WERI-Rb-1 (cell line): ENCODE results near the gene GMDS.

Source experiments
- DNase-seq: peaks from one replicate; pipeline ENCODE4 v3.0.0-alpha.2; 2020
- H3K27ac ChIP-seq: fragments of 250-450 bp; sonication (Bioruptor Pico); 2 replicates; pipeline ENCODE4 v1.5.1; 2020; ENCODE audit warnings: mild to moderate bottlenecking, moderate library complexity
- H3K27me3 ChIP-seq: fragments of 250-450 bp; sonication (Bioruptor Pico); 2 replicates; pipeline ENCODE4 v1.5.1; 2021; ENCODE audit warnings: mild to moderate bottlenecking, low read depth, moderate library complexity; ENCODE audit not compliant: insufficient read depth, severe bottlenecking
- H3K36me3 ChIP-seq: fragments of 250-450 bp; sonication (Bioruptor Pico); 2 replicates; pipeline ENCODE4 v1.5.1; 2020; ENCODE audit warnings: mild to moderate bottlenecking, moderate library complexity
- H3K4me3 ChIP-seq: 2 replicates; pipeline ENCODE4 v1.5.1; 2011; ENCODE audit warnings: low read depth, mild to moderate bottlenecking, control low read depth, low read length
- H3K9me3 ChIP-seq: fragments of 250-450 bp; sonication (Bioruptor Pico); 2 replicates; pipeline ENCODE4 v1.5.1; 2021; ENCODE audit warnings: mild to moderate bottlenecking, moderate library complexity; ENCODE audit not compliant: severe bottlenecking
- TF ChIP-seq, protein P1 (sequence below): IDR thresholded peaks from 2 replicates; pipeline ENCODE4 v1.5.1; 2011; ENCODE audit warnings: low read depth, mild to moderate bottlenecking, control low read depth, inconsistent platforms, low read length

GMDS gene

DNA sequence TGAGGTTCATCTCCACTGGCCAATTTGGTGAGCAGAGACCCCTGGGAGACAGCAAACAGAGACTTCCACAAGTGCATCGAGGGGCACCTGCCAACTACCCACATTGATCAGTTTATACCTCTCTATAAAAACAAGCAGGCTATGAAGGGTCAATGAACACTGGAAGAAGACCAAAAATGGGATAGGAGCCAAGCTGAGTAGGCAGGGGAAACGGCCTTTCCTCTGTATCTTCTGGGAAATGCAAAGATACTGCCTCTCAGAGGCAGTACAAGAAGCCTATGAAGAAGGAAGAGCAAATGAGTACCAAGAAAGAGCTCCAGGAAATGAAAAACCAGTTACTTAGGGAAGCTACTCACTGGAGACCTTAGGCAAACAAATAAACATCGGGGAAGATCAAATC is 247.7 kb downstream of the GMDS start:
- Histone ChIP-seq H3K4me3 (no peak overlapping the region), H3K36me3 (no peaks in the 10 kb centered on the region), H3K27me3 (no peaks in the 10 kb centered on the region), H3K27ac (no peak overlapping the region), H3K9me3 (no peaks in the 10 kb centered on the region)
- no peak for DNase-seq
- TF ChIP-seq, protein P1, sequence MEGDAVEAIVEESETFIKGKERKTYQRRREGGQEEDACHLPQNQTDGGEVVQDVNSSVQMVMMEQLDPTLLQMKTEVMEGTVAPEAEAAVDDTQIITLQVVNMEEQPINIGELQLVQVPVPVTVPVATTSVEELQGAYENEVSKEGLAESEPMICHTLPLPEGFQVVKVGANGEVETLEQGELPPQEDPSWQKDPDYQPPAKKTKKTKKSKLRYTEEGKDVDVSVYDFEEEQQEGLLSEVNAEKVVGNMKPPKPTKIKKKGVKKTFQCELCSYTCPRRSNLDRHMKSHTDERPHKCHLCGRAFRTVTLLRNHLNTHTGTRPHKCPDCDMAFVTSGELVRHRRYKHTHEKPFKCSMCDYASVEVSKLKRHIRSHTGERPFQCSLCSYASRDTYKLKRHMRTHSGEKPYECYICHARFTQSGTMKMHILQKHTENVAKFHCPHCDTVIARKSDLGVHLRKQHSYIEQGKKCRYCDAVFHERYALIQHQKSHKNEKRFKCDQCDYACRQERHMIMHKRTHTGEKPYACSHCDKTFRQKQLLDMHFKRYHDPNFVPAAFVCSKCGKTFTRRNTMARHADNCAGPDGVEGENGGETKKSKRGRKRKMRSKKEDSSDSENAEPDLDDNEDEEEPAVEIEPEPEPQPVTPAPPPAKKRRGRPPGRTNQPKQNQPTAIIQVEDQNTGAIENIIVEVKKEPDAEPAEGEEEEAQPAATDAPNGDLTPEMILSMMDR, result no peak

DNA sequence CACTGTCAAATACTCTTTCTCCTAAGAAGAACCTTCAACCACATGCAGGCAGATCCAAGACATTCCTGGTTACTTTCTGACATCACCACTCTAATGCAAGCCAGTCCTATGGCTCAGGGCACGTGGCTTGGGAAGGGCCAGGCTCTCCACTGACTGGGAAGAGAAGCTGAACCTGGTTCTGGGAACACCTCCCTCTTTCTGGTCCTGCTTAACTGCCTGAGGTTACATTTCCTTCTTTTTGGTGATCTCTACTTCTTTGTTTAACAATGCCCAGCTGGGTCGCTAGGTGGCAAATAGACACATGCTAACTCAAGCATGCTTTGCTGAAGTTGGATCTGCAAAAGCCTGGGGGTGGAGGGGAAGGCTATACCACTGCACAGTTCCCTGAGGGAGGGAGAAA is 249.8 kb downstream of the GMDS start:
- H3K27ac ChIP-seq, result no peak overlapping the region
- H3K9me3 ChIP-seq, result no peaks in the 10 kb centered on the region
- no peak for DNase-seq
- H3K27me3 ChIP-seq, result no peaks in the 10 kb centered on the region
- TF ChIP-seq, protein P1, result no peak
- H3K4me3 ChIP-seq, result no peak overlapping the region
- no peaks in the 10 kb centered on the region for H3K36me3 ChIP-seq

DNA sequence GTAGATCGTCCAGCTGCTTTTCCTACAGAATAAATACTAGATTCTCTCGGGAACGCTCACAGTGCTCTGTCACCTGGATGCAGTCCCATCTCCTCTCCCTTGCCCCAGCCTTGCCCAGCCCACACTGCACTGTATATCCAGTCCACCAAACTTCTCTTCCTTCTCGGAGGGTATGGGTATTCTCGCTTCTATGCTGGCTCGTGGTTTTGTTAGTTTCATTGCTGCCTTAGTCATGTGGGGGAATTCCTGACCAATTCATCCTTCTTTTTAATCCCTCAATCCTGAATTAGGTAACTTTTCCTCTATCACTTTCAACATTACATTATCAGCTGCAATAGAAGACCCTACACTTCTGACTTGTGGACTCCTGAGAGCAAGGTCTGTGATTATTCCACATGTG is 252.4 kb downstream of the GMDS start:
- DNase-seq, result no peak
- Histone ChIP-seq H3K36me3 (no peaks in the 10 kb centered on the region), H3K27ac (no peak overlapping the region), H3K27me3 (no peaks in the 10 kb centered on the region), H3K9me3 (no peaks in the 10 kb centered on the region), H3K4me3 (no peak overlapping the region)
- TF ChIP-seq, protein P1, result no peak

DNA sequence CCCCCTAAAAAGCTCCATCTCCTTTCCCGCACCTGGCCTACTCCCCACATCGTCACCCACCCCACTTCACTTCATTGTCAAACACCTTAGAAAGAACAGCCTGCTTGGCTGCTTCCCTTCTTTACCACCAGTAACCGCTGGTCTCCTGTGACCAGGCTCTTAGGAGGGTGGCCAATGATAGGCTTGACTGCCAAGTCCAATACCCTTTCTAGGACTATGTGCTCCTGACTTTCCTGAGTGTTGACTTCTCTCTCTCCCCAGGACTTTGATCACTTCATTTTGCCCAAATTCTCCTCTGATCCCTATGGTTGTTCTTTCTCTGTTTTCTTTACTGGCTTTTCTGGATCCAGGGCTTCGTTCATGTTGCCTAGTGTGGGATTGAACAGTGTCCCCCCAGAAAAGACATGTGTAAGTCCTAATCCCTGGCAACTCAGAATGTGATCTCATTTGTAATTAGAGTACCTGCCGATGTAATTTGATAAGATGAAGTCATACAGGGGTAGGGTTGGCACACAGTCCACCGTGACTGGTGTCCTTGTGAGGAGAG is 254.0 kb downstream of the GMDS start:
- no peak overlapping the region for H3K27ac ChIP-seq
- H3K4me3 ChIP-seq, result no peak overlapping the region
- H3K27me3 ChIP-seq, result no peaks in the 10 kb centered on the region
- no peaks in the 10 kb centered on the region for H3K9me3 ChIP-seq
- no peak for DNase-seq
- H3K36me3 ChIP-seq, result no peaks in the 10 kb centered on the region
- TF ChIP-seq, protein P1, result no peak

DNA sequence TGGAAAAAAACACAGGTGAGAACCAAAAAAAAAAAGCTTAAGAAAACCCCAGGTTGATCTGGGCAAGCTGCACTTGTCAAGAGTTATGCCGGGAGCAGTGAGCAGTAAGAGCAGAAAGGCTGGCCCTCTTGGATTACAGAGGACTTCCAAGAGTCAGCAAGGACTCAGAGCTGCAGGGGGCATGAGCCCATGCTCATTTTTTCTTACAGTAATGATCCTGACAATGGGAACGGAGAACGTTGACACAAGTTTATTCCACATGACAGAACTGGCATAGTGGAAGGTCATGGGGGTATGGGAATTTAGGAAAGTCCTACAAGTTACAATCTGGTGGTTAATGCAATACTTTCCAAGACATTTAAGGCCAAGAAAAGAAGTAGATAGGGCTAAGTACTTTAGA is 256.6 kb downstream of the GMDS start:
- H3K4me3 ChIP-seq, result no peak overlapping the region
- no peaks in the 10 kb centered on the region for H3K27me3 ChIP-seq
- no peak overlapping the region for H3K27ac ChIP-seq
- no peaks in the 10 kb centered on the region for H3K36me3 ChIP-seq
- no peaks in the 10 kb centered on the region for H3K9me3 ChIP-seq
- no peak for DNase-seq
- TF ChIP-seq, protein P1, result no peak

DNA sequence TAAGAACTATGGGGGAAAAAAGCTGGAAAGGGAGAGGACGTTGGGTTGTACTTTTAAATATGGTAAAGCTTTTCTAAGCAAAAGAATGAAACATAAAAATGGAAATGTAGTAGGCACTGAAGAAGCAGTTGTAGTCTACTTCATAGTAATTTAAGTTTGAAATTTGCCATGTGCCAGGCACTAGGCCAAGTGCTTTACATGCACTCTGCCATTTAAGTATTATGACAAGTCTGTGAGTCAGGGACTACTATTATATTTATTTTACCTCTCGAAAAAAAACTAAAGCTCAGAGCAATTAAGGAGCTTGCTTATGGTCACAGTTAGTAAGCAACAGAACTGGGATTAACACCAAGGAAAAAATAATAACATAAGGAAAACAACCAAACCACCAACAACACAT is 257.8 kb downstream of the GMDS start:
- TF ChIP-seq, protein P1, result no peak
- H3K27me3 ChIP-seq, result no peaks in the 10 kb centered on the region
- no peaks in the 10 kb centered on the region for H3K36me3 ChIP-seq
- no peak for DNase-seq
- no peak overlapping the region for H3K27ac ChIP-seq
- H3K4me3 ChIP-seq, result no peak overlapping the region
- peaks cover 3% of the 10 kb centered on the region for H3K9me3 ChIP-seq
